KBM-7 (cell line): ENCODE results near the gene SBF2.

Experiments used
- DNase-seq: peaks from one replicate; pipeline ENCODE4 v3.0.0-alpha.2; 2015
- in situ Hi-C: fragments of 300-500 bp; cut with MboI; formaldehyde crosslinking; loops from 2 replicates; pipeline ENCODE4 v1.14.3; 2020; ENCODE audit warnings: low sequenced_read_pairs, low pct_unique_long_range_greater_than_20kb, mixed read lengths

Gene SBF2

DNA sequence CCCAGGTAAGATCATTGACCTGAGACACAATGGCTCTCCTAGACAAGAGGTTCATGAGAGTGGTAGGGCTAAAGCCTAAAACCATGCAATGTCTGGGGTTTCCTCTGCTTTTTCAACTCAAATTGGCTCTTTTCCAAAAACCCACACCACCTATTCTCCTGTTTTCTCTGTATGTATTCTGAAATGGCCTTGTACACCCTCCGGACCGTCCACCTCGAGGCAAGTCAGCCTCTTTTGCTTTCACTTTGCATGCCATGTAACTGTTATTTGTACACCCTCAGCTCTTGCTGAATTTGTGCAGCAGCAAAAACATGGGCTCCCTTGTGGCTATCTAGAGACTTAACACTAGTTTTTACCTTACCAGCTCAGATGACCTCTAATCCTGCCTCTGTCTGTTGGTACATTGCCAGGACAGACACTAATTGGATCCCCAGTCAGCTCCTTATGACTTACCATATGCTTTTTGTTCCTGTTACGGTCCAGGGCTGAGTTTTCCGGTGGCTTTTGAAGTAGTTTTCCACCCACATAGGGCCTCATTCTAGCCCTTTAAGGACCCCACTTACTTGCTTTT, 288.0 kb downstream of the SBF2 start:
- no peak for DNase-seq
- in situ Hi-C loops = no loop called here

DNA sequence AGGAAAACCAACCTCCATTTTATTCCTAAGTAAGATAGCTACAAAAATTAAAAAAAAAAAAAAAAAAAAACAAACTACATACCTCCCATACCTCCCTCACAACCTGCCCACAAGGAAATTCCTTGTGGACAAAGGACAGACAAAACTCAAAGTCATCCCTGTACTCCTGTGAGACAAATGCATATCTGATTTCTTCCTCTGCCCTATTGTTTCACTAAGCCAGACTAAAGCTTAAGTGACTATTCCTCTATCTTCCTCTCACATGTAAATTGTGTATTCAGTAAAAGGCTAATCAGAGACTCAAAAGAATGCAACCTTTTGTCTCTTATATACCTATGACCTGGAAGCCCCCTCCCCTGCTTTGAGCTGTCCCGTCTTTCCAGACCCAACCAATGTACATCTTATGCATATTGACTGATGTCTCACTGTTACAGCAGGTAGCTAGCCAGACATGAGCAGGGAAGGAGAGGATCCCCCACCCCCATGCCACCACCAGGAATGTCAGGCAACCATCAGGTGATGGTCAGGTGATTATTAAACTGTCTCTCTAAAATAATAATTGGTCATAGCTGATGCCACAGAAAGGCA, 289.4 kb downstream of the SBF2 start:
- DNase-seq = no peak

DNA sequence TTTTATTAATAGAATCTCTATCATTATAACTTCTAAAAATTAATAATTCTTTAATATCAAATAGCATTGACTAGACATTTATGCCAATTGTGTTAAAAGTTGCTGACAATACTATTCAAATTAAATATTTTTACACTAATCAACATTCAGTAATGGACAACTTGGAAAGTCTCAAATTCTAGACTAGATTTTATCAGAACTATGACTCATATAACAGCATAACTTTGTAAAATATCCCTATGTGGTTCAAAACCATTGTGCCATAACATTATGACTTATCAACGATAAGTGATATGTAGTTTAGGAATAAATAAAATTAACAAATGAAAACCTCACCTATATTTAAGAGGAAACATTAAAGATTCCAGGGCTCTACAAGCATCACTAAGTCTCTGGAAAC, 291.8 kb downstream of the SBF2 start:
- no peak for DNase-seq
- in situ Hi-C loops = no loop called here

More for the DNA sequence above, 289.4 kb downstream of the SBF2 start:
- in situ Hi-C loops = no loop called here

DNA sequence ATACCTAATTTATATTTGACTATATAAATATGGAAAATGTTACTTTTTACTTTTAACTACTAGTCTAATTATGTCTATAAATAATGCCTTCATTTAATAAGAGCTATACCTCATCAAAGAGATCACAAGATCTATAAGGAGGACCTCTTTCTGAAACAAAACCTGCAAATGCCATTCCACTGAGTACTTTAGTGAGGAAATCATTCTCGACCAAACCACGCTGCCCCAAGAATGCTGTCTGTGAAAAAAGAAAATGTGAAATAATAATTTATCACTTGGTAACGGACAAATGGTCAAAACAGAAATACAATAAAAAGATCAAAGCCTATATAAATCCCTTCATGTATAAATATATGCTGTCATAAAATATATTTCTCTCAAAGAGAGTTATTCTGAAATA, 301.7 kb downstream of the SBF2 start:
- DNase-seq = no peak
- in situ Hi-C loops = loop anchor here (25.0 kb wide), 1 partner anchor 320 kb away; the partner anchor contains the start of gene ADM

DNA sequence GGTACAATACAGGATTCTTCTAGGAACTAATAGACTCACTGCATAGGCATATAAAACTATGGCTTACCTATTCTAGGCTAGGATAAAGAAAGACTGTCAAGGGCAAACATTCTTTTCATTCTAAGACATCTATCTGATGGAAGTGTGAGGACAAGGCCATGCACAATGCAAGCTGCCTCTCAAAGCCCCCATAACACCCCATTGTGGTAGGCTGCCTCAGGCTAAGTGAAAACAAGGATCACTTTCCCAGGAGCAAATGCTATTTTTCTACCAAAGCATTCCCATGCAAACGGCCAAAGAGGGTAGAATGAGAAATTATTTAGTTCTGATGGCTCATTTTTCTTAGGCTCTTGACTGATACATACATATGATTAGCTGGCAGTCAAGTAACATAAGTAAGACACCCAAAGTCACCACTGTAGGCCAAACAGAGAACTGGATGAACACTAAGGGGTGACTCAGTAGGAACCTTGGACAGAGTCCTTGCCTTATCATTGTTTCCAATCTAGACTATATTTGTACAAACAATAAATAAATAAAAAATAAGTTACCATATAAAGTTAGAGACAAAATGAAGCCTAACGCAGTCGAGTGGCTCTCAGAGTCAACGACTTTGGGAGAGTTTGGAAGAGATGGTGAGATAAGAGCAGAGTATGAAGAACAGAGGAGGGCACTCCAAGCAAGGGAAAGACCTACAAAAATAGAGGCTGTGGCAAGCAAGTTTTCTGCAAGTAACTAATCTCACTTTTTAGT, 303.6 kb downstream of the SBF2 start:
- peak; percentile 28 for DNase-seq

DNA sequence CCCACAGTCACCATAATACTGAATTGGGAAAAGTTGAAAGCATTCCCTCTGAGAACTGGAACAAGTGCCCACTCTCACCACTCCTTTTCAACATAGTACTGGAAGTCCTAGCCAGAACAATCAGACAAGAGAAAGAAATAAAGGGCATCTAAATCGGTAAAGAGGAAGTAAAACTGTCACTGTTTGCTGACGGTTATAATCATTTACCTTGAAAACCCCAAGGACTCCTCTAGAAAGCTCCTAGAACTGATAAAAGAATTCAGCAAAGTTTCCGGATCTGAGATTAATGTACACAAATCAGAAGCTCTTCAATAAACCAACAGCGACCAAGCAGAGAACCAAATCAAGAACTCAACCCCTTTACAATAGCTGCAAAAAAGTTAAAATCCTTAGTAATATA, 306.7 kb downstream of the SBF2 start:
- in situ Hi-C loops = loop anchor here (25.0 kb wide), 1 partner anchor 325 kb away; the partner anchor contains the start of gene ADM

More for the DNA sequence above, 303.6 kb downstream of the SBF2 start:
- in situ Hi-C loops = loop anchor here (25.0 kb wide), 1 partner anchor 322 kb away; the partner anchor contains the start of gene ADM

DNA sequence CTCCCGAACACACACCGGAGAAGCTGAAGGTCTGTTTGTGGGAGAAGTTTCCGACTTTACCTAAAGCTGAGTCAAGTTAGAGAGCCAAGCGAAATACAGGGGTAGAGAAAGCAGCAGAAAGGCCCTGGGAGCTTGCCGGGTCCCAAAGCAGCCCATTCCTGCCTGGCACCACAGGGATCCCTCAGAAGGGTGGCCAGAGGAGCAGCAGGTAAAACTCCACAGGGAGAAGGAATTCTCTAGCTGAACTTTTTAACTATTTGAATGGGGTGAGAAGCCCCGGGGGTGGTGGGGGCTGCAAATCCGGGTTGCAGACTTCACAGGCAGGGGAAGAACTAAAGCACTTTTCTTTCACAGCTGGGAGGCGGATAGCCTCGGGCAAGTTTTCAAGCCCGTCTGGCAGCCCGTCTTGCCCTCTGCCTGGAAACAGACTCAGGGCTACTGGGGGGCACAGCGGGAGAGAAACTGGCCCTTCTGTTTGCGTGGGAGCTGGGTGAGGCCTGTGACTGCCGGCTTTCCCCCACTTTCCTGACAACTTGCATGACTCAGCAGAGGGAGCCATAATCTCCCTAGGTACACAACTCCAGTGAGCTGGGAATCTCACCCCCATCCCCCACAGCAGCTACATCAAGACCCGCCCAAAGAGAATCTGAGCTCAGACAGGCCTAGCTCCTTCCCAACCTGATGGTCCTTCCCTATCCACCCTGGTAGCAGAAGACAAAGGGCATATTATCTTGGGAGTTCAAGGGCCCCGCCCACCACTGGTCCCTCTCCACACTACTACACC, 311.0 kb downstream of the SBF2 start:
- in situ Hi-C loops = loop anchor here (25.0 kb wide), 1 partner anchor 329 kb away; the partner anchor contains the start of gene ADM
- no peak for DNase-seq

More for the DNA sequence above, 306.7 kb downstream of the SBF2 start:
- DNase-seq = peak; percentile 15

DNA sequence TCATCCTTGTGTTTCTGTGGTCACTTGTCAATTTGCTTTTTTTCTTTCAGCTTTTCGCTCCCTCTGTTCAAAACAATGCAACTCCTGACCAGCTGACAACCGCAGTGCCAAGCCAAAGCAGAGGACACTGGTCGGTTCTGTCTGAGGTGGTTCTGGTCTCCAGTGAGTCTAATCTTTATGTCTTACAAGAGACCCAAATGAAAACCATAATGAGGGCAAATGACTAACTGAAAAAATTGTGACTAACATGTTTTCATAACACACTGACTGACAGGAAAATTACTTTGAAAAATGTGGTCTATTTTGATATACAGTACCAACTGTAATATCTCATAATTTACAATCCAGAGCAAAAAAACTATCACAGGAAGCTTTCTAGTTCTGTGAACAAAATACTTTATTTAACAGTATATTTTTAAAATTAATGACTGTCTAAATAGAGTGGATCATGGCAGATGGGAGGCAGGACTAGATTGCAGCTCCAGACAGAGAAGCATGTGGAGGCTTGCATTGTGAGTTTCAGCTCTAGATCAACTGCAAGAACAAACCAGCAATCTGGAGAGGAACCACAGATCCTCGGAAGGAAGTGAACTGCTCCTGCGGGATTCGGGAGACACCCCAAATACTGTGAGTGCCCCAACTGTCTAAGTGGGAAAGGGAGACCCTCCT, 311.8 kb downstream of the SBF2 start:
- DNase-seq = no peak
- in situ Hi-C loops = loop anchor here (25.0 kb wide), 1 partner anchor 330 kb away; the partner anchor contains the start of gene ADM

DNA sequence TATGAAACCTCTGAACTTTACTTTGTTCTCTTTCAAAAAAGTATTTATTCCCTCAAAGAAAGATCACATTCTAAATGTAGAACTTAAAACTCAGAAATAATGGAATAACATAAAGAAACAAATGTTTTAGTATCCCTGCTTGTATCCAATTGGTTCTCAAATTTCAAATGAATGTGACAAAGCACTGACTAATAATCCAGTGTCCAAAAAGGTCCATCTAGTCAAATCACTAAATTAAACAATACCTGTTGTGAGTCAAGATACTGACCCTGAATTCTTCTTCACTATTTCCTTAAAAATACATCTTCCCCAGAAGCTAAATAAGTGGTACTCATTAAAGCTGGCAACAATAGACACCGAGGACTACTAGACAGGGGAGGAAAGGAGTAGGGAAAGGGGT, 313.1 kb downstream of the SBF2 start:
- in situ Hi-C loops = loop anchor here (25.0 kb wide), 1 partner anchor 331 kb away; the partner anchor contains the start of gene ADM
- no peak for DNase-seq

DNA sequence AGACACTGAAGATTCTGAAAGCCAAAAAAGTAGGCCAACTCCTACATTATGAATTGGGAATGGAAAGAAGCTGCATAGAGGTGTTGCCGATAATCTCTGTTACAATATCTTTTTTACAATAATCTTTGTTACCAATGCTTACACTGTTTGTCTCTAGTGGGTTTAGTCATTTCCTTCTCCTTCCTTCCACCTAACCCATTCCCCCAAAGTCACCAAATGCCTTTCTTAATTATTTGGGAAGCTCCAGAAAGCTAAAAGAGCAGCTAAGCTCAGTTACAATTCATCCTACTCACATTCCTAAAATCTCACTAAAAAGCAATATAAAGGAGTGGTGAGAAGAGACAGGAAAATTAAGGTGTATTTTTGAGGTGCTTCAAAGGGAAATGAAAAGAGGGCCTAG, 316.5 kb downstream of the SBF2 start:
- in situ Hi-C loops = loop anchor here (25.0 kb wide), 1 partner anchor 335 kb away; the partner anchor contains the start of gene ADM
- DNase-seq = no peak

DNA sequence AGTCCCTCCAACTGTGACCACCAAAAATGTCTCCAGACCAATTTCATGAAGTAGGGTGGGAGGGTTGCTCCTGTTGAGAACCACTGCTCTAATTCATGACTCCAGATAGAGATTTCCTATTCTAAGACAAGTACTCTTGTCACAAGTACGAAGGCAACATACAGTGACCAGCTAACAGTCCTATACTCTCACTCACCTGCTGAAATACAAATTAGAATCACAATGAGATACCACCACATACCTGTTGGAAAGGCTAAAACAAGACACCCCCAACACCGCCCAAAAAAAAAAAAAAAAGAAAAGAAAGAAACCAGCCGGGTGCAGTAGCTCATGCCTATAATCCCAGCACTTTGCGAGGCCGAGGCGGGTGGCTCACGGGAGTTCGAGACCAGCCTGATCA, 319.6 kb downstream of the SBF2 start:
- DNase-seq = no peak
- in situ Hi-C loops = loop anchor here (25.0 kb wide), 1 partner anchor 212 kb away; no protein-coding TSS in a partner anchor

DNA sequence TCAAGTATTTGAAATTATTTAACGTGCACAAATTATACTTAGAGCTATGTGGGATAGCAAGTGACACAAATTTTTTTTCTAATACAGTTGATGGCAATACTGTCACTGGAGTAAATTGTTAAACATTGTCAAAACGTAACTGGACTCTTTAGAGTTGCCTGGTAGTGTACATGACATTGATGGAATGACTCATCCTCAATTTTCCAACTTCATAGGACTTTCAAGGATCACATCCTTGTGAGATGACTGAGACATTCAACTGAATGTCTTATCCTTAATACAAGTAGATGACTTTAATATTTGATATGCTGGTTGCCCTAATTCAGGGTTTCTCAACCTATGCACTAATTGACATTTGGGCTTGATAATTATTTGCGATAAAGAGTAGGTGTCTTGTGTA, 320.1 kb downstream of the SBF2 start:
- DNase-seq = no peak
- in situ Hi-C loops = loop anchor here (25.0 kb wide), 1 partner anchor 212 kb away; no protein-coding TSS in a partner anchor

DNA sequence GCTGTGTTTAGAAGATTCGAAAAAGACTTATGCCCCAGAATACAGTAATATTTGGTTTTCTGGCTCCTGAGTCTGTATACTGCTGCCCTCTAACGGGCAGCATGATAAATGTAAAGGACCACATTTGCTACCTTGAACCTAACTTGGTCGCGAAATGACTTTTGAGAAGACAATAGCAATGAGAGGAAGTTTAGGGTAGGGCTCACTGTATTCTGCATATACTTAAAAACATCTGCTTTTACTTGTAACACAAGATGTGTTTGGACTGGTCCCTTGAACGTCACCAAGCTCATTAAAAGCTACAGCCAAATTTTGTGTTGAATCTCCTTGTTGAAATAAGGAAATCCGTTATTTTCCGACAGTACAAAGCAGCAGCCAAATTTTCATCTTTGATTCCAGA, 321.0 kb downstream of the SBF2 start:
- in situ Hi-C loops = loop anchor here (25.0 kb wide), 1 partner anchor 211 kb away; no protein-coding TSS in a partner anchor
- DNase-seq = peak; percentile 71

DNA sequence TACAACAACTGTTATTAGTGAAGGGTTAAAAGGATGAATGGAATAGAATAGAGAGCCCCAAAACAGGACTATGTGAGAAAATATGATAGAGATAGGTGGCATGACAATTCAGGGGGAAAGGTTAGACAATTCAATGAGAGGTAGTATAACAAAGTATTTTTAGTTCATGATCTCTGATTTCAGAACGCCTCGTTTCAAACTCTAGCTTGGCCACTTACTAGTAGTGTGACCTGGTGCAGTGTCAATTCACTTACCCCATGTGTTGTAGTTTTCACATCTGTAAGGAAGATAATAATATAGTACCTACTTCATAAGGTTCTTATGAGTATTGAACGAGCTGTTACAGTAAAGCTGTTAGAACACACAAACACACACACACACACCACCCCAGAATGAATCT, 322.1 kb downstream of the SBF2 start:
- DNase-seq = no peak
- in situ Hi-C loops = loop anchor here (25.0 kb wide), 1 partner anchor 210 kb away; no protein-coding TSS in a partner anchor

DNA sequence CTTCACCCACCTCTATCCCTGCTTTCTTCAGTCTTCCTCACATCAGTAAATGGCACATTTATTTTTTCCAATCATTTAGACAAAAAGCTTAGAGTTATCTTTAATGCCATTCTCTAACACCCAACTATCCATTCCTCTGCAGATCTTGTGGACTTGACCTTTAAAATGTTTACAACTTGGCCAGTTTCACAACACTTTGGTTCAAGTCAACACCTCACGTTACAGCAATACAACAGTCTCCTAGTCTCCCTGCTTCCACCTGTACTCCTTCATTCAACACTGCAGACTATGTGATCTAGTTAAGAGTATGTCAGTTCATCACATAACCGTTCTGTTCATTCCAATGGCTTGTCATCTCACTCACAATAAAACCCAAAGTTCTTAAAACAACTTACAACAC, 325.0 kb downstream of the SBF2 start:
- in situ Hi-C loops = loop anchor here (25.0 kb wide), 1 partner anchor 207 kb away; no protein-coding TSS in a partner anchor
- no peak for DNase-seq

DNA sequence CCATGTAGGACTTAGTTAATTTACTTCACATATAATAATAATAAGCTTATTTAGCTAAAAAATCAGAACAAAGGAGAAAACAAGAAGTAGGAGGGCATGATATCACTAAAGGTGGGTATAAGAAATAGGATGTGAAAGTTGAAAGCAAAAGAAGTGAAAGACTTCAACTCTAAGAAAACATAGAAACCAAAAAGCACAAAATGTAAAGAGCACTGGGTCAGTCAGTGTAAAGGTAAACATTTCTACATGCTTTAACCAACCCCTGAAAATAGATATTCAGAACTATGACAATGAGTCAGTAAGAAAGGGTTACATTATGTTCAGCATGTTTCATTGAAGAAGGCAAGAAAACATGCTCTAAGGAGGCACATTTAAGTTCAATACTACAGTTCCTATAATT, 331.3 kb downstream of the SBF2 start:
- in situ Hi-C loops = loop anchor here (25.0 kb wide), 1 partner anchor 200 kb away; no protein-coding TSS in a partner anchor
- DNase-seq = no peak

DNA sequence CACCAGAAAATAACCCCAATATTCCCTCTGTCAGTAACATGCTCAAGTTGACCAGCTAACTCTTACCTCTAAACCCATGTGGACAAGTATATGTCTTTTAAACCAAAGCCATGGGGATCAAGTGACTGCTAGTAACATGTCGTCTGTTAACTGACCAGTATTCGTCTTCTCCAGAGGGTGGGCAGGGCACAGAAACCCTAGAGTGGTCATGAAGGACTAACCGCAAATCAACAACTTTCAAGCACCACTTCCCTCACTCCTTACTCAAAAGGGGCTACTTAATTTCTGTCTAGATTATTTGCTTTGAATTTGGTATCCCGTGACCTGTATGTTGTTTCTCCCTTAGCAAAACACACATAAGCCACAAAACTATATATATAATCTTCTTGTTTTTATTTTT, 336.9 kb downstream of the SBF2 start:
- in situ Hi-C loops = loop anchor here (25.0 kb wide), 1 partner anchor 195 kb away; no protein-coding TSS in a partner anchor
- DNase-seq = no peak

DNA sequence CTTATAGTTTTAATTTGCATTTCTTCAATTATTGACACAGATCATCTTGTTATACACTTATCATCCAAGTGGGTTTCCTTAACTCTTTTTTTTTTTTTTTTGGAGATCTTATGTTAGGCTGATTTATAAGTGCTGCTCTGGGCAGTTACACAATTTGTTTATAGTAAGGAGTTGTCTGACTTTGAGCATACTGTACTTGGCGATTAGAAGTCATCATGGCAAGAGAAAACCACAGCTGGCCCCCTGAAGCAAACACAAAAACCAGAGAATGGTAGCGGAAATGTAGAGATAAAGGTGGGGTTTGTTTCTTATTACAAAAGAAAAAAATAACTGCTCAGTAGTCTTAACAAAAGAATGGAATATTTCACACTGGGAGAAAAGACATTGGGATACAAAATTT, 337.5 kb downstream of the SBF2 start:
- no peak for DNase-seq
- in situ Hi-C loops = loop anchor here (25.0 kb wide), 1 partner anchor 194 kb away; no protein-coding TSS in a partner anchor
